Karpas-422 (cell line): ENCODE data around the gene MRPL21. TPM values are rescaled to one million over a fixed set of nuclear protein-coding genes. Genes with fewer than 3 reads are reported as not detected.

ENCODE experiments used
- DNase-seq: peaks from one replicate; pipeline ENCODE4 v3.0.0-alpha.2; 2015
- H2AFZ ChIP-seq: fragments of 200-600 bp; sonication (generic); 2 replicates; pipeline ENCODE4 v1.6.1; 2014; ENCODE audit warnings: antibody characterized with exemption, low read length, mixed read lengths
- H3K27ac ChIP-seq: fragments of 200-600 bp; sonication (generic); 2 replicates; pipeline ENCODE4 v1.5.1; 2014; ENCODE audit warnings: mild to moderate bottlenecking, low read length, moderate library complexity
- H3K27me3 ChIP-seq: fragments of 200-600 bp; sonication (generic); 2 replicates; pipeline ENCODE4 v1.6.1; 2014; ENCODE audit warnings: low read length, mixed read lengths
- H3K36me3 ChIP-seq: fragments of 200-600 bp; sonication (generic); 2 replicates; pipeline ENCODE4 v1.6.1; 2014; ENCODE audit warnings: low read length, mixed read lengths; ENCODE audit not compliant: insufficient read depth
- H3K4me1 ChIP-seq: fragments of 200-600 bp; sonication (generic); 2 replicates; pipeline ENCODE4 v1.6.1; 2014; ENCODE audit warnings: mild to moderate bottlenecking, low read length, mixed read lengths
- H3K4me2 ChIP-seq: fragments of 200-600 bp; sonication (generic); 2 replicates; pipeline ENCODE4 v1.6.1; 2014; ENCODE audit warnings: low read length, low read depth, mild to moderate bottlenecking; ENCODE audit not compliant: poor library complexity, severe bottlenecking
- H3K4me3 ChIP-seq: fragments of 200-600 bp; sonication (generic); 2 replicates; pipeline ENCODE4 v1.5.1; 2014; ENCODE audit warnings: mild to moderate bottlenecking, antibody characterized with exemption, low read length, mixed read lengths
- H3K79me2 ChIP-seq: fragments of 200-600 bp; sonication (generic); 2 replicates; pipeline ENCODE4 v1.6.1; 2014; ENCODE audit warnings: mild to moderate bottlenecking, low read length, mixed read lengths
- H3K9ac ChIP-seq: fragments of 200-600 bp; sonication (generic); 2 replicates; pipeline ENCODE4 v1.6.0; 2014; ENCODE audit warnings: low read length
- H3K9me2 ChIP-seq: fragments of 200-600 bp; sonication (generic), shearing (Covaris generic); replicated peaks from 2 replicates; pipeline ENCODE4 v1.6.0; 2014; ENCODE audit warnings: mild to moderate bottlenecking, low read length, moderate library complexity; ENCODE audit not compliant: insufficient read depth
- H3K9me3 ChIP-seq: fragments of 300-700, 200-600 bp; sonication (generic); 2 replicates; pipeline ENCODE4 v1.6.1; 2014; ENCODE audit warnings: low read length, mixed read lengths
- H4K20me1 ChIP-seq: fragments of 200-600 bp; sonication (generic); 2 replicates; pipeline ENCODE4 v1.6.1; 2014; ENCODE audit warnings: mild to moderate bottlenecking, antibody characterized with exemption, low read length, low read depth; ENCODE audit not compliant: insufficient read depth
- total RNA-seq: library from RNA; depleted of rRNA; stranded (reverse); fragments of >200 nt; shearing (Covaris generic); gene quantifications from 2 replicates; pipeline ENCODE4 v1.2.3, GENCODE V29; 2014; ENCODE audit warnings: low replicate concordance

Gene MRPL21
- total RNA-seq, 1 experiment from 2014 or later, result 121 TPM

GRCh38 chr11:68942095-68942620 lies 38.5 kb upstream of the MRPL21 start:
- no peaks in the 10 kb centered on the region for H3K27me3 ChIP-seq
- no peak overlapping the region for H3K9ac ChIP-seq
- no peak overlapping the region for H3K4me2 ChIP-seq
- no peaks in the 10 kb centered on the region for H3K9me3 ChIP-seq
- H3K4me1 ChIP-seq, result no peaks in the 10 kb centered on the region
- H3K4me3 ChIP-seq, result no peak overlapping the region
- no peaks in the 10 kb centered on the region for H3K9me2 ChIP-seq
- DNase-seq, result no peak
- no peaks in the 10 kb centered on the region for H3K79me2 ChIP-seq
- no peaks in the 10 kb centered on the region for H3K36me3 ChIP-seq
- no peaks in the 10 kb centered on the region for H4K20me1 ChIP-seq
- no peak overlapping the region for H2AFZ ChIP-seq
- no peak overlapping the region for H3K27ac ChIP-seq

GRCh38 chr11:68941324-68942094 lies 37.9 kb upstream of the MRPL21 start:
- no peaks in the 10 kb centered on the region for H3K36me3 ChIP-seq
- H3K27me3 ChIP-seq, result no peaks in the 10 kb centered on the region
- no peak for DNase-seq
- no peak overlapping the region for H3K27ac ChIP-seq
- no peak overlapping the region for H3K4me3 ChIP-seq
- H3K4me2 ChIP-seq, result no peak overlapping the region
- H3K79me2 ChIP-seq, result no peaks in the 10 kb centered on the region
- H3K4me1 ChIP-seq, result no peaks in the 10 kb centered on the region
- H4K20me1 ChIP-seq, result no peaks in the 10 kb centered on the region
- no peak overlapping the region for H3K9ac ChIP-seq
- H3K9me3 ChIP-seq, result no peaks in the 10 kb centered on the region
- no peak overlapping the region for H2AFZ ChIP-seq
- H3K9me2 ChIP-seq, result no peaks in the 10 kb centered on the region

GRCh38 chr11:68940651-68941323 lies 37.2 kb upstream of the MRPL21 start:
- Histone ChIP-seq H3K27ac (no peak overlapping the region), H3K79me2 (no peaks in the 10 kb centered on the region), H3K9me3 (no peaks in the 10 kb centered on the region), H3K36me3 (no peaks in the 10 kb centered on the region), H3K9ac (no peak overlapping the region), H2AFZ (no peak overlapping the region), H3K9me2 (no peaks in the 10 kb centered on the region), H3K4me2 (no peak overlapping the region), H4K20me1 (no peaks in the 10 kb centered on the region), H3K4me3 (no peak overlapping the region), H3K27me3 (no peaks in the 10 kb centered on the region), H3K4me1 (no peaks in the 10 kb centered on the region)
- DNase-seq, result no peak

- H3K4me3 ChIP-seq, result no peak overlapping the region
- DNase-seq, result no peak
- no peak overlapping the region for H3K27ac ChIP-seq
- no peak overlapping the region for H3K4me2 ChIP-seq
- H3K79me2 ChIP-seq, result no peaks in the 10 kb centered on the region
- H3K27me3 ChIP-seq, result no peaks in the 10 kb centered on the region
- no peaks in the 10 kb centered on the region for H3K4me1 ChIP-seq
- H4K20me1 ChIP-seq, result no peaks in the 10 kb centered on the region
- no peaks in the 10 kb centered on the region for H3K36me3 ChIP-seq
- H2AFZ ChIP-seq, result no peak overlapping the region
- no peaks in the 10 kb centered on the region for H3K9me3 ChIP-seq
- no peaks in the 10 kb centered on the region for H3K9me2 ChIP-seq
- H3K9ac ChIP-seq, result no peak overlapping the region
Observed at GRCh38 chr11:68939583-68940555, 36.2 kb upstream of the MRPL21 start.

- Histone ChIP-seq H3K79me2 (no peaks in the 10 kb centered on the region), H3K27ac (no peak overlapping the region), H2AFZ (no peak overlapping the region), H4K20me1 (no peaks in the 10 kb centered on the region), H3K9me3 (no peaks in the 10 kb centered on the region), H3K27me3 (no peaks in the 10 kb centered on the region), H3K4me2 (no peak overlapping the region), H3K4me1 (no peaks in the 10 kb centered on the region), H3K4me3 (no peak overlapping the region), H3K9ac (no peak overlapping the region), H3K36me3 (no peaks in the 10 kb centered on the region), H3K9me2 (no peaks in the 10 kb centered on the region)
- no peak for DNase-seq
Observed at GRCh38 chr11:68938816-68939582, 35.4 kb upstream of the MRPL21 start.

DNA sequence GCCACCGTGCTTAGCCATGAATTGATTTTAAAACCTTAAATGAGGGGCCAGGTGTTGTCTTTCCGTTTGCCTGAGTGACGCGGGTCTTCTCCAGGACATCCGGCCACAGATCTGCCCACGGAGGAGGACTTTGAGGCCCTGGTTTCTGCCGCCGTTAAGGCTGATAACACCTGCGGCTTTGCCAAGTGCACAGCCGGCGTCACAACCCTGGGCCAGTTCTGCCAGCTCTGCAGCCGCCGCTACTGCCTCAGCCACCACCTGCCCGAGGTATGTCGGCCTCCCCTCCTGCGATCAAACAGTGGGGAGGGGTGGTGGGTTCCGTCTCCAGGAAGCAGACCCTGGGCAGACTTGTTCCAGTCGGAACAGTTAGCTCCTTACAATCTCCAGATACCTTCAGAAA lies 34.5 kb upstream of the MRPL21 start:
- Histone ChIP-seq H3K9me2 (no peaks in the 10 kb centered on the region), H3K4me3 (no peak overlapping the region), H4K20me1 (no peaks in the 10 kb centered on the region), H3K4me2 (no peak overlapping the region), H3K9ac (no peak overlapping the region), H3K36me3 (no peaks in the 10 kb centered on the region), H3K79me2 (no peaks in the 10 kb centered on the region), H3K9me3 (no peaks in the 10 kb centered on the region), H3K27me3 (no peaks in the 10 kb centered on the region), H3K4me1 (no peaks in the 10 kb centered on the region), H2AFZ (no peak overlapping the region), H3K27ac (no peak overlapping the region)
- no peak for DNase-seq

- no peaks in the 10 kb centered on the region for H3K9me3 ChIP-seq
Observed at GRCh38 chr11:68936676-68937620, 33.3 kb upstream of the MRPL21 start.

More at GRCh38 chr11:68936676-68937620, 33.3 kb upstream of the MRPL21 start:
- H3K9me2 ChIP-seq, result no peaks in the 10 kb centered on the region
- no peaks in the 10 kb centered on the region for H4K20me1 ChIP-seq
- no peaks in the 10 kb centered on the region for H3K4me1 ChIP-seq
- H3K36me3 ChIP-seq, result no peaks in the 10 kb centered on the region
- H3K4me2 ChIP-seq, result no peak overlapping the region
- no peak for DNase-seq
- no peak overlapping the region for H2AFZ ChIP-seq
- no peak overlapping the region for H3K9ac ChIP-seq
- H3K4me3 ChIP-seq, result no peak overlapping the region
- H3K79me2 ChIP-seq, result no peaks in the 10 kb centered on the region
- H3K27ac ChIP-seq, result no peak overlapping the region
- H3K27me3 ChIP-seq, result no peaks in the 10 kb centered on the region
